GM19351 (cell line): ENCODE results near the gene ZNF394.
"Not testable (repeated sequence)": the region's sequence is repeated elsewhere in the genome, so short reads cannot be mapped to it uniquely, and the experiment has no call there.

Experiments used
- ATAC-seq: cut with Tn5 transposase; IDR thresholded peaks from one replicate; pipeline ENCODE4 v1.9.1; 2021; ENCODE audit warnings: mild to moderate bottlenecking, moderate library complexity; ENCODE audit not compliant: unreplicated experiment

ZNF394 gene

DNA sequence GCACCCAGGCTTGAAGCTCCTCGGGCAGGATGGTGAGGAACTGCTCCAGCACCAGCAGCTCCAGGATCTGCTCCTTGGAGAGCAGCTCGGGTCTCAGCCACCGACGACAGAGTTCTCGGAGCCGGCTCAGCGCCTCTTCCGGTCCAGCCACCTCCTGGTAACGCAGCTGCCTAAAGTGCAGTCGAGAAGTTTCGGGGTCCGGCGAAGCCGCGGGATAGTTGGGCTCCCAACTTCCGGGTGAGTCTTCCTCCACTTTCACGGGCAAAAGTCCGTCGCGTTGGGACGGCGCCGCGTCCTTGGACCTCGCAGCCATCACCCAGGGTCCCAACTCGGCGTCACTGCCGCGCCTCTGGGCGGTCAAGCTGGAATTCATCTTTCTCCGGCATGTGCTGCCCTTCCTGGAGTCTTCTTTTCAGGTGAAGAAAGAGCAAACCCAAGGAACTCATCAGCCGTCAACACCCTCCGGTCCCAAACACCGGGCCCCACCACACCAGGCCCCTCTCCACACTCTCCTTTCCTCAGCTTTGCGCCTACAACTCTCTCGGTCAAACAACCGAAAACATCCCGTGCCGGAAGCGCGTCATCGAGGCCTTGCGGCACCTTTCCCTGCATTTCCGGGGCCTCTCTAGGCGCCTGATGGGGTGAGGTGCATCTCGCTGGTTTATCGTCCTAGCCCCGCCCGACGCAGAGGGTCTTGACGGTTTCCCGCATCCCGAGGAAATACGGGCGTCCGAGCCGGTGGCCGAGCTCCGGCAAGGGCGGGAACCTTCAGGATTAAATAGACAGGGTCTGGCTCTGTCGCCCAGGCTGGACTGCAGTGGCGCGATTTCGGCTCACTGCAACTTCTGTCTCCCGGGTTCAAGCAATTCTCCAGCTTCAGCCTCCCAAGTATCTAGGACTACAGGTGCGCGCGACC lies at the start of gene ZNF394:
ZNF394 (minus strand) TSS at position 561 of the 916 bp plus-strand sequence; CDS start at position 373, 188 bp downstream.
- ATAC-seq = peak; percentile 43

DNA sequence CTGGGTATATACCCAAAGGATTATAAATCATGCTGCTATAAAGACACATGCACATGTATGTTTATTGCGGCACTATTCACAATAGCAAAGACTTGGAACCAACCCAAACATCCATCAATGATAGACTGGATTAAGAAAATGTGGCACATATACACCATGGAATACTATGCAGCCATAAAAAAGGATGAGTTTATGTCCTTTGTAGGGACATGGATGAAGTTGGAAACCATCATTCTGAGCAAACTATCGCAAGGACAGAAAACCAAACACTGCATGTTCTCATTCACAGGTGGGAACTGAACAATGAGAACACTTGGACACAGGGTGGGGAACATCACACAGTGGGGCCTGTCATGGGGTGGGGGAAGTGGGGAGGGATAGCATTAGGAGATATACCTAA lies 49.5 kb upstream of the ZNF394 start:
- ATAC-seq = not testable (repeated sequence)

DNA sequence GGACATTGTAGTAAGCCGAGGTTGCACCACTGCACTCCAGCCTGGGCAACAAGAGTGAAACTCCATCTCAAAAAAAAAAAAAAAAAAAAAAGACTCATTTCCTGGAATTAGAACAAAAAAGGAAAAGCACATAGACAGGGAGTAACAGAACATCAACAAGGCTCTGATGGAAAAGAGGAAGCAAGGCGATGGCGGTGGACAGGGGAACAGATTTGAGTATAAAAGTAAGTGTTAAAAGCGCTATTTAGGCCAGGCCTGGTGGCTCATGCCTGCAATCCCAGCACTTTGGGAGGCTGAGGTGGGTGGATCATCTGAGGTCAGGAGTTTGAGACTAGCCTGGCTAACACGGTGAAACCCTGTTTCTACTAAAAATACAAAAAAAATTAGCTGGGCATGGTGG lies 45.2 kb upstream of the ZNF394 start:
- not testable (repeated sequence) for ATAC-seq

DNA sequence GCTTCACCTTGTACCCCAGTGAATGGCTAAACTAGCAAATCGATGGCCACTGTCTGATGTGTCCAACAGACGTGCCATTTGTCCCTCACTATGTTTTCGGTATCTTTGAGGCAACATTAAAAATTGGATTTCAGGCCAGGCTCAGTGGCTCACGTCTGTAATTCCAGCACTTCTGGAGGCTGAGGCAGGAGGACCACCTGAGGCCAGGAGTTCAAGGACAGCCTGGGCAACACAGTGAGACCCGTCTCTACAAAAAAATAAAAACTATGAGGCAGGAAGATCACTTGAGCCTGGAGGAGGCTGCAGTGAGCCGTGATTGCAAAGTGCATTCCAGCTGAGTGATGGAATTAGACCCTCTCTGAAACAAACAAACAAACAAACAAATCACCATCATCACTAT lies 43.8 kb upstream of the ZNF394 start:
- no peak for ATAC-seq

DNA sequence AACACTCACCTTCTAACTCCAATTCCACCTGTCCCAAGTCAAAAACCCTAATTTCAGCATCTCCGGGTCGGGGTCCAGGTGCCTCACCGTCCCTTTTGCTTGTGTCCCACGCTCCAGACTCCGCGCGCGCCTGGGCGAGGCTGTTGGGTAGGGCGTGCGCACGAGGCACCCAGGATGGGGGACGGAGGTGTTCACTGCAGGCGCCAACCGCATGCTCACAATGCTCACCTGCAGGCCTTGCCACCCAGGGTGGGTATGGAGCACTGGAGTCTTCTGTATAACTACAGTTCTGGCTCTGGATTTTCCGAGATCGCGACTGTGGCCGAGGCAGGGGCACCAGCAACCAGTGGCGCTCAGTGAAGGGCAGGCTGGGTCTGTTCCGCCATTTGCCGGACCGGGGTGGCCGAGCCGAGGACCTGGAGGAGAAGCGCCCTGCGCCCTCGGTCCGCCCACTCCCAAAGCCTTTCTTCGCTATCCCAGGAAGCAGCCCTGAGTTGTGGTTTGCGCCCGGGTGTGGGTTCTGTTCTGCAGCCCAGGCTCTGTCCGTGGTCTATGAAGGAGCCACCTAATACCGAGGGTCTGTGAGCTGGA lies 43.1 kb upstream of the ZNF394 start:
- no peak for ATAC-seq

DNA sequence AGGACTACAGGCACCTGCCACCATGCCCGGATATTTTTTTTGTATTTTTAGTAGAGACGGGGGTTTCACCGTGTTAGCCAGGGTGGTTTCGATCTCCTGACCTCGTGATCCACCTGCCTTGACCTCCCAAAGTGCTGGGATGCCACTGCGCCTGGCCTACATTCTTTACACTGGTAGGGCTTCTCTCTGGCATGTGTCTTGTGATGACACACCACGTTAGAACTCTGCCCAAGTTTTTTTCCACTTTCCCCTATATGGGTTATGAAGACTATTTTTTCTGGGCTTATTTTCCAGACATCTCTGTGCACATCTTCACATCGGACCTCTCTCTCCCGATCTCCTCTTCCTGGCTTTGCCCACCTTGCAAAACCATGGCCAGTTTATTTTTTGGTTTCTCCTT lies 41.1 kb upstream of the ZNF394 start:
- no peak for ATAC-seq

DNA sequence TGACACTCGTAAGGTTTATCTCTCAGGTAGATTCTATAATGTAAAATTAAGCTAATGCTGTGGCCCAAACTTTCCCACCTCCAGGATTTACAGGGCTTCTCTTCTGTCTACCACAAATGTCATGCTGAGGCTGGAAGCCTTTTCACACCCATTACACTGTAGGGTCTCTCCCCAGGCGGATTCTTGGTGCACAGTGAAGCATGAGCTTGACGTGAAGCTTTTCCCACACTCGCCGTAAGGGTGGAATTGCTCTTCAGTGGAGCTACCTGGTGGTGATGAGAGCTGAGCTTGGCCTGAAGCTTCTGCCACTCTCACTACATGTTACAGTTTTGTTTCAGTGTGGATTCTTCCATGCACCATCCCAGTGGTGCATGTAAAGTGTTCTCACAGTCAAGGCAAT lies 40.5 kb upstream of the ZNF394 start:
- ATAC-seq = no peak

DNA sequence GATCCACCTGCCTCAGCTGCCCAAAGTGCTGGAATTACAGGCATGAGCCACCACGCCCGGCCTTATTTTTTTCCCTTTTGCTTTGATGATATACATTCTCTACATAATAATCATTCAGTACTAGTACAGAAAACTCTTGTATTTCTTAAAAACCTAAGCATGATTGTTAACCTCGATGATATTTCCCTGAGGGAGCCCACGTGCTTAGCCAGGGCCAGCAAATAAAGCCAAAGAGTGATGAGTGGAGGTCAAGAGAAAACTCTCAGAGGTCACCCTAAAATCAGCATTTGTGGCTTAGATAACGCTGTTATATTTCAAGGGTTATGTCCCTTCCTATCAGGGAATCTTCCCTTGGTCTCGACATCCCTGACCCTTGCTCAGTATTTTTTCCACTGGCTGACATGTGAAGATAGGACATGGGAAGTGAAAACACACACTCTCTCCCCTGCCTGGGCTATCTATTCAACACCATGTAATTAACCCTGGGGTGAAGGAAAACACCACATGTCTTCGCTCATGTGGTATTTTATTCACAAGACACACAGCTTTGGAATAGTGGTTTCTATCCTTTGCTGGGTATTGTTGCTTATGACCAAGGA lies 39.2 kb upstream of the ZNF394 start:
- no peak for ATAC-seq

DNA sequence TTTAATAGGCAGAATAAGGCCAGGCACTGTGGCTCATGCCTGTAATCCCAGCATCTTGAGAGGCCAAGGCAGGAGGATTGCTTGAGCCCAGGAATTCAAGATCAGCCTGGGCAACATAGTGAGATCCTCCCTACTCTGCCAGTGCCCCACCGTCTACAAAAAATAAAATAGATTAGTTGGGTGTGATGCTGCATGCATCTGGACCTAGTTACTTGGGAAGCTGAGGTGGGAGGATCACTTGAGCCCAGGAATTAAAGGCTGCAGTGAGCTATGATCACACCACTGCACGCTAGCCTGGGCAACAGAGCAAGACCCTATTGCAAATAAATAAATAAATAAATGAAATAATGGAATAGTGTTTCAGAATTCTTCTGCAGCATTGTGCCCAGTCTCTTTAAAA lies 35.6 kb upstream of the ZNF394 start:
- ATAC-seq = no peak

DNA sequence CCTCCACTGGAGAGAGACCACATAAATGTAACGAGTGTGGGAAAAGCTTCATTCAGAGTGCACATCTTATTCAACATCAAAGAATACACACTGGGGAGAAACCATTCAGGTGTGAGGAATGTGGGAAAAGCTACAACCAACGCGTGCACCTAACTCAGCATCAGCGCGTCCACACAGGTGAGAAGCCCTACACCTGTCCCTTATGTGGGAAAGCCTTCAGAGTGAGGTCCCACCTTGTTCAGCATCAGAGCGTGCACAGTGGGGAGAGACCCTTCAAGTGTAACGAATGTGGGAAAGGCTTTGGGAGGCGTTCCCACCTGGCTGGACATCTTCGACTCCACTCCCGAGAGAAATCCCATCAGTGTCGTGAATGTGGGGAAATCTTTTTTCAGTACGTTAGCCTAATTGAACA lies 31.3 kb upstream of the ZNF394 start:
- ATAC-seq = no peak

DNA sequence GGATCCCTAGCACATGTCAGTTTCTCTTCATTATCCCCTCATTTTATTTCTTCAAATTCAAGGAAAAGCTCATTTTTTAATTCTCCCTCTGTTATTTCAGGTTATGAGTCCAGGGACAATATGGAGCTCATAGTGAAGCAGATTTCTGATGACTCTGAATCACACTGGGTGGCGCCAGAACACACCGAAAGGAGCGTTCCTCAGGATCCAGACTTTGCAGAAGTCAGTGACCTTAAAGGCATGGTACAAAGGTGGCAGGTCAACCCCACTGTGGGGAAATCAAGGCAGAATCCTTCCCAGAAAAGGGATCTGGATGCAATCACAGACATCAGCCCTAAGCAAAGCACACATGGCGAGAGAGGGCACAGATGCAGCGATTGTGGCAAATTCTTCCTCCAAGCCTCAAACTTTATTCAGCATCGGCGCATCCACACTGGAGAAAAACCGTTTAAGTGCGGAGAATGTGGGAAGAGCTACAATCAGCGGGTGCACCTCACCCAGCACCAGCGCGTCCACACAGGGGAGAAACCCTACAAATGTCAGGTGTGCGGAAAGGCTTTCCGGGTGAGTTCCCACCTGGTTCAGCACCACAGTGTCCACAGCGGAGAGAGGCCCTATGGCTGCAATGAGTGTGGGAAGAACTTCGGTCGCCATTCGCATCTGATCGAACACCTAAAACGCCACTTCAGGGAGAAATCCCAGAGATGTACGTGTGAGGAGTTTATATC lies 25.8 kb upstream of the ZNF394 start:
- ATAC-seq = no peak

DNA sequence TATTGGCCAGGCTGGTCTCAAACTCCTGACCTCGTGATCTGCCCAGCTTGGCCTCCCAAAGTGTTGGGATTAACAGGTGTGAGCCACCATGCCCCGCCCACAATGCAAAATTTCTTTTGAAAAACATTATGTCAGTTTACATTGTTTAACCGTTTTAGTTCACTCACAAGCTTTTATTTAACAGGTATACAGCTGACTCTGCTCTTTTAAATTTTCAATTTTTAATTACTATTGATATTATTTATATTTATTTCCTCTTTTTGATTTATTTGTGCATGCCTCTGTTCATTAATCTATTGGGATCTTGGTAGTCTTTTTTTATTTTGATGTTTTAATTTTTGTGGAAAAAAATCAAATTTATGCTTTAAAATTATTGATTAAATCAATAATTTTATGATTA lies 21.3 kb upstream of the ZNF394 start:
- no peak for ATAC-seq

DNA sequence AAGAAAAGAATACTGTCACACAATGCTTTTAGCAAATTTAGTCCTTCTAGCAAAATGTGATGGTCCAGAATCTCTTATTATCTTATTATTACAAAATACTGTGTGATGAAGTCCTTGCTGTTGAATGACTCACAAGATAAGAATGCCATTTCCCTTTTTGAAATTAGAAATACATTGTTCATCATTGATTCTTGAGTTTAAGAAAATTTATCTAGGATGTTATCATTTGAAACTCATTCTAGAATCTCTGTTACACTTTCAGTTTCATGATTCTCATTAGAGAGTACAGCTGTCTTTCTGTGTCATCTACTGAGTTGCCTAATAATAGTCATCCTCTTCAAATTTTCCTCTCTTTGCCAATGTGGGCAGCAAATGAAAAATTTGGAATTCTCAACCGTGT lies 14.0 kb upstream of the ZNF394 start:
- no peak for ATAC-seq

DNA sequence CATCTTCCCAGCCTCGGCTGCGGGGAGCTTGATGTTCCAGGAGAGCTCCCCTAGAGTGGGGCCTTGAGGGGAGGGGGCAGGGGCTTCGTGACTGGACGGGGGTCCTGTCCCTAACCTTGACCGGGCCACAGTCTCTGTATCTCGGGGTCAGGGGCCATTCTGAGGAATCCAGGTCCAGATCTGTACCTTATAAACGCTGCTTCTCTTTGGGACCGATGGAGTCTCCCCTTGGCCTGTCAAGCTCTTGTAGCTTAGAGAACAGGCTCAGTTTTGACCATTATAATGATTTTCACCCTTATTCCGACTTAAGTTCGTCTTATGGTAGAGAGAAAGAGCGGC lies 5.2 kb upstream of the ZNF394 start:
- ATAC-seq = peak; percentile 1

DNA sequence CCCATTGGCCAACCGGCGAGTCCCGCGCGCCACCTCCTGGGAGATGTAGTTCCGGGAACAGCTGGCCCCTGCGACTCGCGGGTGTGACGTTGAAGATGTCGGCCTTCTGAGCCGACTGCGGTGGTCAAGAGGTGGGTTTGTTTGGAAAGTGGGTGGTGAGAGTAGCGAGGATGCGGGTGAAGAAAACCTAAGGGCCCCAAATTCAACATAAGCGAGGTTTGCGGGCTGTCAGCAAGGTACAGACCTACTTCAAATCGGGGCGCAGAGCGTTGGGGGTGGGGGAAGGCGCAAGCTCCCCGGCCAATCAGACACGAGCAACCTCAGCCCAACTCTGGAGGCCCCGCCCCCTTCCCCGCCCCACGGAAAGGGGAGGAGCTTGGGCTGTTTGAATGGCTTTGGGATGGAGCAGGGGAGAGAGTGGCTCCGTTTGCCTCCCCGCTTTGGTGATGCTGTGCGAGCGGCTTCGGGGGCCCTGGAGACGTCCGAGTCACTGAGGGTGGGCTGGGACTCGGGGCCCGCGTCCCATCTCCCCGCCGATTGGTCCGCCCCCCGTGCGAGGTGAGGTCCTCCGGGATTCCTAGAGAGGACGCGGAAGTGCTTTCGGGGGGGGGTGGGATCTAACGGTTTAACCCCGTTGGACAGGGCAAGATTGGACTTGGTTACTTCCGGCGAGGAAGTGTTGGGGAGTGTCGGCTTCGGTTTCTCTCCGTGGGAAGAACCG lies 4.7 kb upstream of the ZNF394 start, which contains the start of gene ZKSCAN5:
ZKSCAN5 (plus strand) TSS at position 60 of the 721 bp plus-strand sequence. CDS start 1,383 bp downstream, outside the sequence.
- ATAC-seq = peak; percentile 77

DNA sequence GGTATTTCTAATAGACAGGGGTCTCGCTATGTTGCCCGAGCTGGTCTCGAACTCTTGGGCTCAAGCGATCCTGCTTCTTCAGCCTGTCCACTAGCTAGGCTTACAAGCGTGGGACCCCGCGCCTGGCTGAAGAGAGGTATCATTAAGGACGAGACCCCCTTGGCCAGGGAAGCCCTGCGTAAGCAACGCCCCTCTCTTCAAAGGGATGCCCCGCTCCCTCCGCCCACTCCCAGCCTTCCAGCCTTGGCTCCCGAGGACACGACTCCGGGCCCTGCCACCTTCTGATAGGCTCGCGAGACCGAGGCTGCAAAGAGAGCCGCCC lies 4.2 kb upstream of the ZNF394 start:
- ATAC-seq = no peak

DNA sequence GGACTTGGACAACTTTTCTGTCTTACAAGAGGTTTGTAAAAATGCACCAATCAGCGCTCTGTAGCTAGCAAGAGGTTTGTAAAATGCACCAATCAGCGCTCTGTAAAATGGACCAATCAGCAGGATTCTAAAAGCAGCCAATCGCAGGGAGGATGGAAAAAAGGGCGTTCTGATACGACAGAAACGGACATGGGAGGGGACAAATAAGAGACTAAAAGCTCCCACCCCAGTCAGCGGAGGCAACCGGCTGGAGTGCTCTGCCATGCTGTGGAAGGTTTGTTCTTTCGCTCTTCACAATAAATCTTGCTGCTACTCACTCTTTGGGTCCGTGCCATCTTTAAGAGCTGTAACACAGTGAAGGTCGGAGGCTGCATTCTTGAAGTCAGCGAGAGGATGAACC lies 1.2 kb upstream of the ZNF394 start:
- not testable (repeated sequence) for ATAC-seq

DNA sequence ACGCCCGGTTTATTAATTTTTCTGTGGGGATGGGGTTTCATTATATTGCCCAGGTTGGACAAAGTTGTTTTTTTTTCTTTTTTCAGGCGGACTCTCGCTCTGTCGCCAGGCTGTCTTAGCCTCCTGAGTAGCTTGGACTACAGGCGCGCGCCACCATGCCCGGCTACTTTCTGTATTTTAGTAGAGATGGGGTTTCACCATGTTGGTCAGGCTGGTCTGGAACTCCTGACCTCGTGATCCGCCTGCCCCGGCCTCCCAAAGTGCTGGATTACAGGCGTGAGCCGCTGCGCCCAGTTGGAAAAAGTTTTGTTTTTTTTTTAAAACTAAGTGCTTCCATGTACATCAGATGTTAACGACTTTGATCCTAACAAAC lies 542 bp upstream of the ZNF394 start:
- no peak for ATAC-seq

DNA sequence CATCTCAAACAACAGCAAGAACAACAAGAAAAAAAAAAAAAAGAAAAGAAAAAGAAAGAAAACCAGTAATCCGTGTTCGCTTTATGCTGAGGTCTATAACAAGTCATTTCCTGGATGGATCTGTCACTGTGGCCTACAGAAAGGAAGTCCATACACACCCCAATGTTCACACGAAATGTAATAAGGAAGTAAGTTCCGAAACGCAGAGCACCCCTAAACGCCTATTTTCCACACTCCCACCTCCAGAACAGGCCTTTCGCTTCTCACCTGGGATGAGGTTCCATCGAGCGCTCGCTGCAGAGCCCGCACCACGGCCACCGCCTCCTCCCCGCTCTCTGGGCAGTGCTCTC lies 735 bp downstream of the ZNF394 start:
- ATAC-seq = peak; percentile 17

DNA sequence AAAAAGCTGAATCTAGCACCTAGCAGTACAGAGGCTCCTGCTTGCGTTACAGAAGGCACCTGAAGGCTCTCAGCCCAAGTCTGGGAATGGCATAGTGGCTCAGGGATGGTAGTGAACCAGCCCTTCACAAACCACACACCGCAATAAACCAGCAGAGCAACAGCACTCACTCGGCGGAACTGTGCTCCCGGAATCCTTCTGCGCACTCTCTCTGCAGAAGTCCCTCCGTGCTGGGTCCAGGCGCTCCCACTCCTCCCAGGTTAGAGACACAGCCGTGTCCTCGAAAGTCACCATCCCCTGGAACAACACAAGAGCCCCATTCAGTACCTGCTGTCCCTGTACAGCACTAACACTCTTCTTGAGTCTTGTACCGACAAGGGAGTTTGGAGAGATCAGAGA lies 1.5 kb downstream of the ZNF394 start:
- no peak for ATAC-seq
